Measurements from ENCODE around the gene CLIC5.

Gene CLIC5

DNA sequence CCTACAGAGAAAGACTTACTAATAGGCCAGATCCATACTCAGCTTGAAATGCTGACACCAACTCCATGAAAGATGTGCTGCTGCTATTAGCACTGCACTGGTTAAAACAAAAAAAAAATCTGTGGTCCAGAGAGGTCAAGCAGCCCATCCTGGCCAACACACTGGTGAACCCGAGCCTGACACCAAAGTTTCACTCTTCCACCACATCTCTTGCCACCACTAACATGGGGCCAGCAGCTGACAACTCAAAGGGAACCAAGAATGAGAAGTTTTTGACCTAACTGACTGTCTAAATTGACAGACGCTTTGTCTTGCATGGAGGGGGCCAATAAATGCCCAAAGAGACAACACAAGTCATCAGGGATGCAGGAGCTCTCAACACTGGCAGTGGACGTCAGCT, 5.4 kb downstream of the CLIC5 start:
- no peak for DNase-seq
- Histone ChIP-seq H3K4me3 (ENCODE audit: insufficient read depth, low read depth, low read length, poor library complexity, severe bottlenecking) (no peak overlapping the region), H3K27me3 (replicated peaks; ENCODE audit: control insufficient read depth, insufficient read depth, low read length, poor library complexity, severe bottlenecking) (no peaks in the 10 kb centered on the region), H3K27ac (ENCODE audit: insufficient read depth, low read length, poor library complexity, severe bottlenecking) (peak overlapping the region; percentile 73), H3K36me3 (ENCODE audit: control insufficient read depth, insufficient read depth, low read length) (no peaks in the 10 kb centered on the region), H3K4me1 (ENCODE audit: control insufficient read depth, insufficient read depth, low read length, poor library complexity, severe bottlenecking) (peaks cover 39% of the 10 kb centered on the region), H3K9me3 (ENCODE audit: control insufficient read depth, low read length) (no peaks in the 10 kb centered on the region)

DNA sequence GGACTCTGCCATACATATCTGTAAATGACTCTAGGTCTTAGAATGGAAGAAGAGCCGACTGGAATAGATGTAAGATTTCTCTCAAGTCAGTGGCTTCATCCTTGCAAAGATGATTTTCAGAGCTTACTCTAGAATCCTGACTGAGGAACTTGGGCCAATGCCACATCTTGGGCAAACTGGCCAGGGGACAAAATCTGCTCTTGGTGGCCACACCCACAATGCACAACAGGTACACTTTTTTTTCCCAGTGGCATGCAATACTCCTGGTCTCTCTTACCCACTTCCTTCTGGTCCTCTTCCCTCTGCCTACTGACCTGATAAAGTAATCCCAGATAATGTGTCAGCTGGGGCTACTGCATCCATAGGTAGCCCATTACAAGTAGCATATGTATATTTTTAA, 13.4 kb downstream of the CLIC5 start:
- Histone ChIP-seq H3K36me3 (ENCODE audit: control insufficient read depth, insufficient read depth, low read length) (no peaks in the 10 kb centered on the region), H3K4me1 (ENCODE audit: control insufficient read depth, insufficient read depth, low read length, poor library complexity, severe bottlenecking) (no peaks in the 10 kb centered on the region), H3K27ac (ENCODE audit: insufficient read depth, low read length, poor library complexity, severe bottlenecking) (no peak overlapping the region), H3K27me3 (replicated peaks; ENCODE audit: control insufficient read depth, insufficient read depth, low read length, poor library complexity, severe bottlenecking) (no peaks in the 10 kb centered on the region), H3K9me3 (ENCODE audit: control insufficient read depth, low read length) (no peaks in the 10 kb centered on the region), H3K4me3 (ENCODE audit: insufficient read depth, low read depth, low read length, poor library complexity, severe bottlenecking) (no peak overlapping the region)
- no peak for DNase-seq

GRCh38 chr6:46000905-46001304, 14.8 kb downstream of the CLIC5 start:
- DNase-seq: no peak
- no peak overlapping the region for H3K4me3 ChIP-seq (ENCODE audit: insufficient read depth, low read depth, low read length, poor library complexity, severe bottlenecking)
- H3K27ac ChIP-seq (ENCODE audit: insufficient read depth, low read length, poor library complexity, severe bottlenecking): no peak overlapping the region
- no peaks in the 10 kb centered on the region for H3K9me3 ChIP-seq (ENCODE audit: control insufficient read depth, low read length)
- no peaks in the 10 kb centered on the region for H3K36me3 ChIP-seq (ENCODE audit: control insufficient read depth, insufficient read depth, low read length)
- no peaks in the 10 kb centered on the region for H3K4me1 ChIP-seq (ENCODE audit: control insufficient read depth, insufficient read depth, low read length, poor library complexity, severe bottlenecking)
- no peaks in the 10 kb centered on the region for H3K27me3 ChIP-seq (replicated peaks; ENCODE audit: control insufficient read depth, insufficient read depth, low read length, poor library complexity, severe bottlenecking)

DNA sequence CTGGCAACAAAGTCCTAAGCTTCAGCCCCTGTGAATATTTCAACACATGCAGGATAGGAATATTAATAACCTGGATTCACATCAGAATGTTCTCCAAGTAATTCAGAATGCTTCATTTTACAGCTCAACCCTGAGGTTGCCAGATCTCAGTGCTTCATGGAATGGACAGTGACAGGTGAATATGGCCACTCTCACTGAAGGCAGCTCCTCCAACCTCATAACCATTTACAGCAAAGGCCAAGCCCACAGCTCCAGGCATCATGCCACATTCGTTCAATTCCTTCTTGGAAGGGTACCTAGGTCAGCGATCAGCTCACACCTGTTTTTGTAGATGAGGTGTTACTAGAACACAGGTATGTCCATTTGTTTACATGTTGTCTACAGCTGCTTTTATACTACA, 17.1 kb downstream of the CLIC5 start:
- DNase-seq: no peak
- H3K9me3 ChIP-seq (ENCODE audit: control insufficient read depth, low read length): no peaks in the 10 kb centered on the region
- H3K36me3 ChIP-seq (ENCODE audit: control insufficient read depth, insufficient read depth, low read length): no peaks in the 10 kb centered on the region
- H3K4me1 ChIP-seq (ENCODE audit: control insufficient read depth, insufficient read depth, low read length, poor library complexity, severe bottlenecking): no peaks in the 10 kb centered on the region
- no peak overlapping the region for H3K4me3 ChIP-seq (ENCODE audit: insufficient read depth, low read depth, low read length, poor library complexity, severe bottlenecking)
- H3K27me3 ChIP-seq (replicated peaks; ENCODE audit: control insufficient read depth, insufficient read depth, low read length, poor library complexity, severe bottlenecking): no peaks in the 10 kb centered on the region
- H3K27ac ChIP-seq (ENCODE audit: insufficient read depth, low read length, poor library complexity, severe bottlenecking): no peak overlapping the region

DNA sequence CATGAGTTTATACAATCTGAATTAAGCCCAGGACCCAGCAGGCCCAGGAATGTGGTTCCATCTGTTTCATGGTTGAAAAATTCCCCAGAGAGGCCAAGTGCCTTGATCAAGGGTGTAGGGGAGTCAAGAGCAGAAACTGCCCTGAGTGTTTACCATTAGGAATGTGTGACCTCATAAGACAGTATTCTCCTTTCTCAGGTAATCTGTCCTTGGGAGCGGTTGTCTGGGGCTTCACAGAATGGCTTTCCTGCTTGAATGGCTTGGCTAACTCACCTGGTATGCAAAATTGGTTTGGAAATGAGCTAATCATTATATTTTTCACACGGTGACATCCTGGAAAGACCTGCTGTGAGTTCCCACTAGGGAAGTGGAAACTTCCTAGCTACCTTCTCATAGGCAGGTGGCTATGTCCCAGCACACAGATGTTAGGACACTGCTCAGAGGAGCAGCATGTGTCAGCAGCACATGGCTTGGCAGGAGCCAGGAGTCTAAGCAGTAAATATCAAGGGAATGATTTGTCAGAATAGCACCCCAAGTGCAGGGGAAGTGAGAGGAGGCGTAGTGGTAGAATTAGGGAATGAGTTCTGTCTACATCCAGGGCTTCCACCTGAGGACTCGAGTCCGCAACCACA, 17.7 kb downstream of the CLIC5 start:
- H3K27ac ChIP-seq (ENCODE audit: insufficient read depth, low read length, poor library complexity, severe bottlenecking): no peak overlapping the region
- H3K36me3 ChIP-seq (ENCODE audit: control insufficient read depth, insufficient read depth, low read length): no peaks in the 10 kb centered on the region
- no peaks in the 10 kb centered on the region for H3K9me3 ChIP-seq (ENCODE audit: control insufficient read depth, low read length)
- DNase-seq: no peak
- H3K4me1 ChIP-seq (ENCODE audit: control insufficient read depth, insufficient read depth, low read length, poor library complexity, severe bottlenecking): no peaks in the 10 kb centered on the region
- H3K4me3 ChIP-seq (ENCODE audit: insufficient read depth, low read depth, low read length, poor library complexity, severe bottlenecking): no peak overlapping the region
- no peaks in the 10 kb centered on the region for H3K27me3 ChIP-seq (replicated peaks; ENCODE audit: control insufficient read depth, insufficient read depth, low read length, poor library complexity, severe bottlenecking)

- H3K9me3 ChIP-seq (ENCODE audit: control insufficient read depth, low read length): no peaks in the 10 kb centered on the region
- no peaks in the 10 kb centered on the region for H3K27me3 ChIP-seq (replicated peaks; ENCODE audit: control insufficient read depth, insufficient read depth, low read length, poor library complexity, severe bottlenecking)
- no peak for DNase-seq
- H3K4me3 ChIP-seq (ENCODE audit: insufficient read depth, low read depth, low read length, poor library complexity, severe bottlenecking): no peak overlapping the region
- no peak overlapping the region for H3K27ac ChIP-seq (ENCODE audit: insufficient read depth, low read length, poor library complexity, severe bottlenecking)
- no peaks in the 10 kb centered on the region for H3K36me3 ChIP-seq (ENCODE audit: control insufficient read depth, insufficient read depth, low read length)
- no peaks in the 10 kb centered on the region for H3K4me1 ChIP-seq (ENCODE audit: control insufficient read depth, insufficient read depth, low read length, poor library complexity, severe bottlenecking)
These were observed 24.5 kb downstream of the CLIC5 start for GRCh38 chr6:45991189-45991588.

GRCh38 chr6:45990162-45990561, 25.5 kb downstream of the CLIC5 start:
- no peak overlapping the region for H3K27ac ChIP-seq (ENCODE audit: insufficient read depth, low read length, poor library complexity, severe bottlenecking)
- H3K36me3 ChIP-seq (ENCODE audit: control insufficient read depth, insufficient read depth, low read length): no peaks in the 10 kb centered on the region
- H3K4me3 ChIP-seq (ENCODE audit: insufficient read depth, low read depth, low read length, poor library complexity, severe bottlenecking): no peak overlapping the region
- no peaks in the 10 kb centered on the region for H3K9me3 ChIP-seq (ENCODE audit: control insufficient read depth, low read length)
- no peaks in the 10 kb centered on the region for H3K27me3 ChIP-seq (replicated peaks; ENCODE audit: control insufficient read depth, insufficient read depth, low read length, poor library complexity, severe bottlenecking)
- DNase-seq: no peak
- H3K4me1 ChIP-seq (ENCODE audit: control insufficient read depth, insufficient read depth, low read length, poor library complexity, severe bottlenecking): no peaks in the 10 kb centered on the region

DNA sequence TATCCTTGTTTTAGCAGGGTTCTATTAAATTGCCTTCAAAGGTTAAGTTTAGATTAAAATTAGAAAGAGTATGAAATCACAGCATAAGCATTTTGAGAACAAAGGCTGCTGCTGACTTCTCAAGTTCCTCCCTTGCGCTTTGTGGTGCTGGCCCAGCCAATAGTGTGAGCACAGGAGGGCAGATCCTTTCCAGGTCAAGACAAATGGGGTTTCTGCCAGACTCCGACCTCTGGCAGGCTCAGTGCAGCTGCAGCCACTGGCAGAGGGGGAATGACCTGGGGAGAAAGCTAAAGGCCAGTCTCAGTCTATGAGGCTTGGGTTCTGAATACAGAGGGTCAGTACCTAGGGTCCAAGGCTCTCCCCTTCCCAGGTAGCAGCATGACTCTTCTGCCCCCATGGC, 27.0 kb downstream of the CLIC5 start:
- H3K9me3 ChIP-seq (ENCODE audit: control insufficient read depth, low read length): no peaks in the 10 kb centered on the region
- DNase-seq: no peak
- no peaks in the 10 kb centered on the region for H3K27me3 ChIP-seq (replicated peaks; ENCODE audit: control insufficient read depth, insufficient read depth, low read length, poor library complexity, severe bottlenecking)
- H3K4me3 ChIP-seq (ENCODE audit: insufficient read depth, low read depth, low read length, poor library complexity, severe bottlenecking): no peak overlapping the region
- no peaks in the 10 kb centered on the region for H3K36me3 ChIP-seq (ENCODE audit: control insufficient read depth, insufficient read depth, low read length)
- H3K4me1 ChIP-seq (ENCODE audit: control insufficient read depth, insufficient read depth, low read length, poor library complexity, severe bottlenecking): no peaks in the 10 kb centered on the region
- no peak overlapping the region for H3K27ac ChIP-seq (ENCODE audit: insufficient read depth, low read length, poor library complexity, severe bottlenecking)

DNA sequence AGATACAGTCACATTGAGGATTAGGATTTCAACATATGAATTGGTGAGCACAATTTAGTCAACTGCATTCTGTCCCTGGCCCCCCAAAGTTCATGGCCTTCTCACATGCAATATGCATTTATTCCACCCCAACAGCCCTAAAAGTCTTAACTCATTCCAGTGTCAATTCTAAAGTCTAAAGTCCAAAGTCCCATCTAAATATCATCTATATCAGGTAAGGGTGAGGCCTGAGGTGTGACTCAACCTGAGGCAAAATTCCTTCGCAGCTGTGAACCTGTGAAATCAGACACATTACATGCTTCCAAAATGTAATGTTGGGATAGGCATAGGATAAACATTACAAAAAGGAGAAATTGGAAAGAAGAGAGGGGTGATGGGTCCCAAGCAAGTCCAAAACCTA, 27.8 kb downstream of the CLIC5 start:
- H3K27ac ChIP-seq (ENCODE audit: insufficient read depth, low read length, poor library complexity, severe bottlenecking): no peak overlapping the region
- no peaks in the 10 kb centered on the region for H3K4me1 ChIP-seq (ENCODE audit: control insufficient read depth, insufficient read depth, low read length, poor library complexity, severe bottlenecking)
- DNase-seq: no peak
- H3K9me3 ChIP-seq (ENCODE audit: control insufficient read depth, low read length): no peaks in the 10 kb centered on the region
- H3K4me3 ChIP-seq (ENCODE audit: insufficient read depth, low read depth, low read length, poor library complexity, severe bottlenecking): no peak overlapping the region
- H3K36me3 ChIP-seq (ENCODE audit: control insufficient read depth, insufficient read depth, low read length): no peaks in the 10 kb centered on the region
- H3K27me3 ChIP-seq (replicated peaks; ENCODE audit: control insufficient read depth, insufficient read depth, low read length, poor library complexity, severe bottlenecking): no peaks in the 10 kb centered on the region

- Histone ChIP-seq H3K9me3 (ENCODE audit: control insufficient read depth, low read length) (no peaks in the 10 kb centered on the region), H3K4me3 (ENCODE audit: insufficient read depth, low read depth, low read length, poor library complexity, severe bottlenecking) (no peak overlapping the region), H3K36me3 (ENCODE audit: control insufficient read depth, insufficient read depth, low read length) (no peaks in the 10 kb centered on the region), H3K4me1 (ENCODE audit: control insufficient read depth, insufficient read depth, low read length, poor library complexity, severe bottlenecking) (no peaks in the 10 kb centered on the region), H3K27me3 (replicated peaks; ENCODE audit: control insufficient read depth, insufficient read depth, low read length, poor library complexity, severe bottlenecking) (no peaks in the 10 kb centered on the region), H3K27ac (ENCODE audit: insufficient read depth, low read length, poor library complexity, severe bottlenecking) (no peak overlapping the region)
- DNase-seq: no peak
These were observed 28.9 kb downstream of the CLIC5 start for GRCh38 chr6:45986746-45987274.

Data from effector memory CD4-positive, alpha-beta T cell (primary cell).